Osteocyte (in vitro differentiated cells): ENCODE results near the gene GPR3. TPM values are rescaled to one million over a fixed set of nuclear protein-coding genes. Genes with fewer than 3 reads are reported as not detected.

ENCODE experiments used
- DNase-seq: peaks from one replicate; pipeline ENCODE4 v3.0.0; 2021; ENCODE audit warnings: mixed read lengths; ENCODE audit not compliant: unreplicated experiment; ENCODE audit errors: extremely low spot score
- H3K27ac Mint-ChIP-seq: one replicate; pipeline ENCODE4 v1.8.0; 2021; ENCODE audit warnings: mild to moderate bottlenecking, mixed read lengths; ENCODE audit not compliant: unreplicated experiment
- H3K27me3 Mint-ChIP-seq: one replicate; pipeline ENCODE4 v1.8.0; 2021; ENCODE audit warnings: mixed read lengths; ENCODE audit not compliant: unreplicated experiment
- H3K36me3 Mint-ChIP-seq: one replicate; pipeline ENCODE4 v1.8.0; 2021; ENCODE audit warnings: mixed read lengths; ENCODE audit not compliant: unreplicated experiment
- H3K4me1 Mint-ChIP-seq: one replicate; pipeline ENCODE4 v1.8.0; 2021; ENCODE audit warnings: mixed read lengths; ENCODE audit not compliant: unreplicated experiment
- H3K4me3 Mint-ChIP-seq: one replicate; pipeline ENCODE4 v1.8.0; 2021; ENCODE audit warnings: mild to moderate bottlenecking, moderate library complexity, mixed read lengths; ENCODE audit not compliant: unreplicated experiment
- H3K9me3 Mint-ChIP-seq: one replicate; pipeline ENCODE4 v1.8.0; 2021; ENCODE audit warnings: mixed read lengths; ENCODE audit not compliant: unreplicated experiment
- CTCF ChIP-seq: fragments of 200-600 bp; sonication (generic); IDR thresholded peaks from 2 replicates; pipeline ENCODE4 v1.5.0; 2021; ENCODE audit warnings: antibody characterized with exemption, mild to moderate bottlenecking, moderate library complexity
- total RNA-seq: library from RNA; stranded (reverse); gene quantifications from 2 replicates; pipeline ENCODE4 v1.2.1, GENCODE V29; 2021

The GPR3 gene
- total RNA-seq, 1 donor from 2014 or later = 0.56 TPM

GRCh38 chr1:27351541-27352107, 40.8 kb upstream of the GPR3 start:
- Mint-ChIP-seq H3K9me3 (no peaks in the 10 kb centered on the region), H3K4me1 (peaks cover 14% of the 10 kb centered on the region), H3K4me3 (no peak overlapping the region), H3K27me3 (no peaks in the 10 kb centered on the region), H3K27ac (no peak overlapping the region), H3K36me3 (peaks cover 7% of the 10 kb centered on the region)
- TF ChIP-seq CTCF = no peak
- no peak for DNase-seq

- peaks cover 7% of the 10 kb centered on the region for H3K36me3 Mint-ChIP-seq
- no peak for TF ChIP-seq CTCF
- H3K27me3 Mint-ChIP-seq = no peaks in the 10 kb centered on the region
- no peak for DNase-seq
- H3K9me3 Mint-ChIP-seq = no peaks in the 10 kb centered on the region
- no peak overlapping the region for H3K4me3 Mint-ChIP-seq
- H3K4me1 Mint-ChIP-seq = peaks cover 10% of the 10 kb centered on the region
- H3K27ac Mint-ChIP-seq = no peak overlapping the region
Measured at GRCh38 chr1:27353166-27353565, 39.3 kb upstream of the GPR3 start.

GRCh38 chr1:27353629-27354028, 38.8 kb upstream of the GPR3 start:
- Mint-ChIP-seq H3K9me3 (no peaks in the 10 kb centered on the region), H3K4me1 (peaks cover 10% of the 10 kb centered on the region), H3K36me3 (peaks cover 7% of the 10 kb centered on the region), H3K27ac (no peak overlapping the region), H3K4me3 (no peak overlapping the region), H3K27me3 (no peaks in the 10 kb centered on the region)
- DNase-seq = no peak
- no peak for TF ChIP-seq CTCF

- no peak for DNase-seq
- Mint-ChIP-seq H3K4me1 (peaks cover 8% of the 10 kb centered on the region), H3K27me3 (no peaks in the 10 kb centered on the region), H3K27ac (no peak overlapping the region), H3K4me3 (no peak overlapping the region), H3K36me3 (peaks cover 19% of the 10 kb centered on the region), H3K9me3 (no peaks in the 10 kb centered on the region)
- no peak for TF ChIP-seq CTCF
Measured at GRCh38 chr1:27355683-27356082, 36.7 kb upstream of the GPR3 start.

GRCh38 chr1:27356277-27356618, 36.2 kb upstream of the GPR3 start:
- peaks cover 5% of the 10 kb centered on the region for H3K4me1 Mint-ChIP-seq
- no peaks in the 10 kb centered on the region for H3K27me3 Mint-ChIP-seq
- no peak for TF ChIP-seq CTCF
- no peak overlapping the region for H3K27ac Mint-ChIP-seq
- no peaks in the 10 kb centered on the region for H3K9me3 Mint-ChIP-seq
- no peak for DNase-seq
- H3K4me3 Mint-ChIP-seq = no peak overlapping the region
- H3K36me3 Mint-ChIP-seq = peaks cover 20% of the 10 kb centered on the region
